Retina (tissue), 1 donor: ENCODE results near the gene CAMK1D.
A peak's percentile ranks its signal among the peaks of the same experiment; 100 is the strongest.
"Not testable (repeated sequence)": the region's sequence is repeated elsewhere in the genome, so short reads cannot be mapped to it uniquely, and the experiment has no call there.

Experiments
- DNase-seq: peaks from one replicate; pipeline ENCODE4 v3.0.0-alpha.2; 2016

Gene CAMK1D

GRCh38 chr10:12341526-12341925 lies 7.8 kb upstream of the CAMK1D start:
- DNase-seq = no peak

- no peak for DNase-seq
Measured at GRCh38 chr10:12344375-12345110, 4.8 kb upstream of the CAMK1D start.

- no peak for DNase-seq
Measured at GRCh38 chr10:12346707-12347106, 2.6 kb upstream of the CAMK1D start.

- peak; percentile 78 for DNase-seq
Measured at GRCh38 chr10:12348294-12348869, 965 bp upstream of the CAMK1D start.

GRCh38 chr10:12349629-12350166 lies 351 bp downstream of the CAMK1D start:
- peak; percentile 77 for DNase-seq

- peak; percentile 83 for DNase-seq
Measured at GRCh38 chr10:12350167-12350872, 973 bp downstream of the CAMK1D start.

- no peak for DNase-seq
Measured at GRCh38 chr10:12350925-12351324, 1.6 kb downstream of the CAMK1D start.

- no peak for DNase-seq
Measured at GRCh38 chr10:12351447-12351846, 2.1 kb downstream of the CAMK1D start.

- no peak for DNase-seq
Measured at GRCh38 chr10:12351889-12352288, 2.5 kb downstream of the CAMK1D start.

GRCh38 chr10:12353399-12354242 lies 4.3 kb downstream of the CAMK1D start:
- no peak for DNase-seq

GRCh38 chr10:12354696-12355095 lies 5.3 kb downstream of the CAMK1D start:
- DNase-seq = not testable (repeated sequence)

- no peak for DNase-seq
Measured at GRCh38 chr10:12355384-12355783, 6.0 kb downstream of the CAMK1D start.

GRCh38 chr10:12357525-12358151 lies 8.3 kb downstream of the CAMK1D start:
- DNase-seq = no peak

GRCh38 chr10:12358863-12359564 lies 9.7 kb downstream of the CAMK1D start:
- DNase-seq = peak; percentile 45

- DNase-seq = no peak
Measured at GRCh38 chr10:12360461-12360860, 11.1 kb downstream of the CAMK1D start.

- DNase-seq = not testable (repeated sequence)
Measured at GRCh38 chr10:12361115-12361514, 11.8 kb downstream of the CAMK1D start.

- no peak for DNase-seq
Measured at GRCh38 chr10:12364559-12364958, 15.2 kb downstream of the CAMK1D start.

- DNase-seq = no peak
Measured at GRCh38 chr10:12367272-12367671, 17.9 kb downstream of the CAMK1D start.

GRCh38 chr10:12369982-12370381 lies 20.6 kb downstream of the CAMK1D start:
- no peak for DNase-seq

- DNase-seq = no peak
Measured at GRCh38 chr10:12372846-12373245, 23.5 kb downstream of the CAMK1D start.

- DNase-seq = no peak
Measured at GRCh38 chr10:12375076-12375504, 25.7 kb downstream of the CAMK1D start.

- DNase-seq = no peak
Measured at GRCh38 chr10:12376211-12376610, 26.9 kb downstream of the CAMK1D start.
